ENCODE results near the gene MYO9B.
A peak's percentile ranks its signal among the peaks of the same experiment; 100 is the strongest.
"Not testable (repeated sequence)": the region's sequence is repeated elsewhere in the genome, so short reads cannot be mapped to it uniquely, and the experiment has no call there.

Gene MYO9B

DNA sequence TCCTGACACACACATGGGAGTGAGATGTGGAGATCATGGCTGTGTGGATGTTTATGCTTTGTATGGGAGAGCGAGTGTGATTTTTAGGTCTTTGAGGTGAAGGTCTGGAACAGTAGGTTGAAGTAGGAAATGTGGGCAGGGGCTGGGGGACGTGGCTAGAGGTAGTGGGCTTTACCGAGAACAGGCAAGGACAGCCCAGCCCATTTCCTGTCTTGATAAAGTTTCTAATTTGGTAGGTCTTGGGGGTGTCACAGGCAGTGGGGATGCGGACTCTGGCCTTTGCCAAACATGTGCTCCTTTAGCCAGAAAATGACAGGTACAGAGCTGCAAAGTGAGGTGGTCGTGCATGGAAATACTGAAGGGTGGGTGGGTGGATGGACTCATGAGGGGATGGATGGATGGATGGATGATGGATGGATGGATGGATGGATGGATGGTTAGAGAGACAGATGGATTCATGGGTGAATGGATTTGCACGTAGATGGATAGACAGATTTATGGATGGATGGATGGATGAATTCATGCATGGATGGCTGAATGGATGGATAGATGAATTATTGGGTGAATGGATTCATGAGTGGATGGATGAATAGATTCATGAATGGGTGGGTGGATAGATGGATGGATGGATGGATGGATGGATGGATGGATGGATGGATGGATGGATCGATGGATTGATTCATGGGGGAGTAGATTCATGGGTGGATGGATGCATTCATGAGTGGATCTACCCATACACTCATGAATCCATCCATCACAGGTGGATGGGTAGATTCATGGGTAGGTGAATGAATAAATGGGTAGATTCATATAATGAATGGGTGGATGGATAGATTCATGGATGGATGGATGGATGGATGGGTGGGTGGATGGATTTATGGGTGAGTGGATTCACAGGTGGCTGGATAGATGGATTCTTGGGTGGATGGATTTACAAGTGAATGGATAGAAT is 70.2 kb downstream of the MYO9B start:
- DNase-seq = no peak

DNA sequence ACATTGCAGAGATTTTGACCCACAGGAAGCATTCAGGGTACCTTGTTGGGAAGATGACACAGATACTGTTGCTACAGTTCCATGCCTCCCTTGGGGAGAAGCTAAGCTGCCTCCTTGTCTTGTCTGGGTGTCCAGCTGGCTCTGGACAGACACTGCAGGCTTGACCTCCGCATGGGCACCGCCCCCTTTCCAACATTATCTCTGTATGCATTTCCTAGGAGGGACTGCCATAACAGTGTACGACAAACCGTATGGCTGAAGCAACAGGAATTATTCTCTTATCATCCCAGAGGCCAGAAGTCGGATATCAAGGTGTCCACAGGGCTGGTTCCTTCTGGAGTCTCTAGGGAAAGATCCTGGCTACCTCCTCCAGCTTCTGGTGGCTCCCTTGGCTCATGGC is 72.6 kb downstream of the MYO9B start:
- no peak for DNase-seq

DNA sequence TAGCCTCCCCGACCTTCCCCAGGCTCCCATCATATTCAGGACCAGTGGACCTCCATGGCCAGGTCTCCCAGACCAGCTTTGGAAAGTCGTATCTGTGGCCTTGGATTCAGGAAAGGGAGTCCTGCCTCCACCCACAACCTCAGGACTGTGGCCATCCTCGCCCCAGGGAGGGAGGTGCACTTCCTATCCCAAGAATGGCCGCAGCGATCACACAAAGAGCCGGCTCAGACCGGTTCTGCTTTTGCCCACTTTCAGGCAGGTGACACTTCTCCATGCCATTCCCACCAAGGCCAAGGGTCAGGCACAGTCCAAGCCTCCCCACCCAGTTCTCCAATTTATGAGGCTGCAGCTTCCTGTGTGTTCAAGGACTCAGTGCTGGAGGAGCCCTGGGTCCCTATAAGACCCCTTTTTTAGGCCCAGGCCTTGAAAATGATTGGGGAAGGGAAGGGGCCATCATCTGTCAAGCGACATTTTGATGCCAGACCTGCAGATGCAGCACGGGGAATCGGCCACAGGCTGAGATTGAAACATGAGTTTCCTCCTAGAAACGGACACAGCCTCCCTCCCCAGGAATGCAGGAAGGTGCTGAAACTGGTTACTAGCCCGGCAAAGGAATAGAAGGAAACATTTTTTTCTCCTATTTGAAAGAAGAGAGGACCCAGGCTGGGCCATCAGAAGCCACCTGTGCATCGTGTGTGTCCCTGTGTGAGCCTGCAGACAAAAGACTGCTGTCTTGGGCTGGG is 74.0 kb downstream of the MYO9B start:
- DNase-seq = peak in 2 of 14 donors; percentile 2 to 9

DNA sequence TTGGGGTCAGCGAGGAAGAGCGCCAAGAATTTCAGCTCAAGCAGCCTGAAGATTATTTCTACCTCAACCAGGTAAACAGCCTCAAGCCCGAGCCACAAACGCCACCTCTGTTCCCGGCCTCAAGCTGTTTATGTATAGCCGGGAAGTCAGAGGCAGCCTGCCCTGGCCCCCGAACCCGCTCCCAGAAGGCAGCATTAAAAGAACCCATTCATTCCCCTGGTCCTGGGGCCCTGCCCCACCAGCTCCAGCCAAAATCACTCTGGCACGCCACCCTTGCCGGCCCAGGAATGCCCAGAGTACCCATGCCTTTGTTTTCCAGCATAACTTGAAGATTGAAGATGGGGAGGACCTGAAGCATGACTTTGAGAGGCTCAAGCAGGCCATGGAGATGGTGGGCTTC is 78.4 kb downstream of the MYO9B start:
- no peak for DNase-seq

DNA sequence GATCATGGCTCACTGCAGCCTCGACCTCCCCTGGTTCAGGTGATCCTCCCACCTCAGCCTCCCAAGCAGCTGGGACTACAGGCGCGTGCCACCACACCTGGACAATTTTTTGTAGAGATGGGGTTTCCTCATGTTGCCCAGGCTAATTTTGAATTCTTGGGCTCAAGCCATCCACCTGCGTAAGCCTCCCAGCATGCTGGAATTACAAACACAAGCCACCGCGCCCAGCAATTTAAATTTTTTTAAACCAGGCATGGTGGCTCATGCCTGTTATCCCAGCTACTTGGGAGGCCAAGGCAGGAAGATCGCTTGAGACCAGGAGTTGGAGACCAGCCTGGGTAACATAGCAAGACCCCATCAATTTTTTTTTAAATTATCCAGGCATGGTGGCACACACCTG is 79.7 kb downstream of the MYO9B start:
- DNase-seq = no peak

DNA sequence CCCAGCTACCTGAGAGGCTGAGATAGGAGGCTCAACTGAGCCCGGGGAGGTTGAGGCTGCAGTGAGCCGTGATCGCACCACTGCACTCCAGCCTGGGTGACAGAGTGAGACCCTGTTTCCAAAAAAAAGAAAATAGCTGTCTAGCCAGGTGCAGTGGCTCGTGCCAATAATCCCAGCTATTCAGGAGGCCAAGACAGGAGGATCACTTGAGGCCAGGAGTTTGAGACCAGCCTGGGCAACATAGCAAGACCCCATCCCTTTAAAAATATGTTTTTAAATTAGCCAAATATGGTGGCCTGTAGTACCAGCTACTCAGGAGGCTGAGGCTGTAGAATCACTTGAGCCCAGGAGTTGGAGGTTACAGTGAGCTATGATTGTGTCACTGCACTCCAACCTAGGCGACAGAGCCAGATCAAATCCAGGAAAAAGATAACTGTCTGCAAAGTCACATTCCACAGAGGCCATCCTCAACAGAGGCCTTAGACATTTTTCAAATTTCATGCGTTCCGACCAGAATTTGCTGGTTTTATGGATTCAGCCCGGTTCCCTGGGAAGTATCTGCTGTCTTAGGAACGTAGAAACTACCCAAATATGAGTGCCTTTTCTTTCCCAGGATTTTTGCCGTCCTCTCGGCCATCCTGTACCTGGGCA is 80.8 kb downstream of the MYO9B start:
- DNase-seq = no peak

DNA sequence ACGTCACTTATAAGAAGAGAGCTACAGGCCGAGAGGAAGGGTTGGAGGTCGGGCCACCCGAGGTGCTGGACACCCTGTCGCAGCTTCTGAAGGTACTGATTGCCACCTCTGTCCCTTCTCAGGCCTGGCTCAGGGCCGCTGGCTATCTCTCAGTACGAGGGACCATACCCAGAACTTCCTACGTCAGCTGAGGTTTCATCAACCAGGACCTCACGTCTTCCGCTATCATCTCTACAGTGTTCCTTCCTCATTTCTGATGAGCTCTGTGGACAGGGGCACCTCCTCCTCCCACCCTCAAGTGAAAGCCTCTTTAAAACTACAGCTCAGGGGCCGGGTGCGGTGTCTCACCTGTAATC is 81.3 kb downstream of the MYO9B start:
- DNase-seq = peak in 4 of 14 donors; percentile 2 to 13 (median 7)

DNA sequence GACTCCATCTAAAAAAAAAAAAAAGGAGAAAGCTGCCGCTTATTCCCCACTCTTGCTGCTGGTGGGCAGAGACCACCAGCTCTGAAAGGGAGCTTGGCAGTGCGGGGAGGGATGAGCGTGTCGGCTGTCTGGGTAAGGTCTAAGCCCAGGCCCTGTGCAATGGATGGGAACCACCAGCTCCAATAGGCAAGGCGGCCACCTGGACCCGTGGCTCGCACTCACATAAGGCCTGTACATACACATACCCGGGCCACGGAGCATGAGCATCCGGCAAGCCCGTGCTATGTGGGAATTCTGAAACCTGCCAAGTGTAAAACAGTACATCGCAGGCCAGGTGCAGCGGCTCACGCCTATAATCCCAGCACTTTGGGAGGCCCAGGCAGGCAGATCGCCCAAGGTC is 83.0 kb downstream of the MYO9B start:
- no peak for DNase-seq

DNA sequence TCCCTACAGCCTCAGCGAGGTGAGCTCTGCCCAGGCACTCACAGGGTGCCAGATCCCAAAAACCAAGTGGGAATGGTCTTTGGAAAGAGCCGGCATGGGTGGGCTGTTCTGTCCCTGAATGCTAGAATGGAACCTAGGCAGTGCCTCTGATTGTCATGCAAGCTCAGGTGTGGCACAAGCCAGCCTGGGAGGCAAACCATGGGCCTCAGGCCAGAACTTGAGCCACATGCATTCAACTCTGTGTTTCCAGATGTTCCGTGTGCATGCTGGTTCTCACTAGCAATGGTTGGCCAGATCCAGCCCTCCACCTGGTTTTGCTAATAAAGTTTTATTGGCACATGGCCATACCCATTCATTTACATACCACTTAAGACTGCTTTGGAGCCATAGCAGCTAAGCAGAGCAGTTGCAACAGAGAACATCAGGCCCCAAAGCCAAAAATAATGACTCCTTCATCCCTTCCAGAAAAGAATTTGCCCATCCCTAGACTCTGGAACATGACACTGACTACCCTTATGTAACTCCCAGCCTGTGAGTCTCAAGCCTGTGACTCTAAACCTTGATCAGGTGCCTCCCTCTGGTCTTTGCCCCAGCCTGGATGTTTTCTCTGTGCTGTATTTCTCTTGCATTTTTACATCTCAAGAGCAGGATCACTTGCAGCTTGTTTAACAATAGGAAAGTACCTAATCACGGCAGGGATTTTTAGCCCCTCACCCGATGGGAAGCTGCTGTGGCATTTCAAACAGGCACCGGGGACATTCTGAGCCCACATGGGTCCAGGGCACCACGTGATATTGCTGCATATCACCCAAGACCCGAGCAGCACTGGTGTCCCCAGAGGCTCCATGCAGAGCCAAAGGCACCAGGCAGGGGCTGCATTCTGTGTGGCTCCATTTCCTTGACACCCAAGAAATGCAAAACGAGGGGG is 84.2 kb downstream of the MYO9B start:
- no peak for DNase-seq

DNA sequence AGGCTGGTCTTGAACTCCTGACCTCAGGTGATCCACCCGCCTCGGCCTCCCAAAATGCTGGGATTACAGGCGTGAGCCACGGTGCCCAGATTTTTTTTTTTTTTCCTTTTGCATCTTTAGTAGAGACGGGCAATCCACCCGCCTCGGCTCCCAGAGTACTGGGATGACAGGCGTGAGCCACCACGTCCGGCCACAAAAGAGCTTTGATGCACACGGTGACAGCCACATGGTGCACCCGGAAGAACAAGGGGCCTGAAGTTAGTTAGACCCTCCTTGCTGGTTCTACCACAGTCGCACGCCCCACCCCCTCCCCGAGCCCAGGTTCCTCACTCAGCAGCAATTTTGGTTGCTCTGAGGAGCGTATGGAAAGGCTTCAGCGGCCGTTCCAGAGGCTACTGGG is 85.3 kb downstream of the MYO9B start:
- DNase-seq = no peak

DNA sequence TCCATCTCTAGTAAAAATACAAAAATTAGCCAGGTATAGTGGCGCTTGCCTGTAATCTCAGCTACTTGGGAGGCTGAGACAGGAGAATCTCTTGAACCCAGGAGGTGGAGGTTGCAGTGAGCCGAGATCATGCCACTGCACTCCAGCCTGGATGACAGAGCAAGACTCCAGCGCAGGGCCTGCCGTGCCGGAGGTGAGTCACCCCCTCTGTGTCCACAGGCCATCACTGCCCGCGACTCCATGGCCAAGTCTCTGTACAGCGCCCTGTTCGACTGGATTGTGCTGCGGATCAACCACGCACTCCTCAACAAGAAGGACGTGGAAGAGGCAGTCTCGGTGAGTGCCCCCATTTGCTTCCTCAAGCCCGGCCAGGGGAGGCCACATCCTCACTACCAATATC is 86.6 kb downstream of the MYO9B start:
- not testable (repeated sequence) for DNase-seq

DNA sequence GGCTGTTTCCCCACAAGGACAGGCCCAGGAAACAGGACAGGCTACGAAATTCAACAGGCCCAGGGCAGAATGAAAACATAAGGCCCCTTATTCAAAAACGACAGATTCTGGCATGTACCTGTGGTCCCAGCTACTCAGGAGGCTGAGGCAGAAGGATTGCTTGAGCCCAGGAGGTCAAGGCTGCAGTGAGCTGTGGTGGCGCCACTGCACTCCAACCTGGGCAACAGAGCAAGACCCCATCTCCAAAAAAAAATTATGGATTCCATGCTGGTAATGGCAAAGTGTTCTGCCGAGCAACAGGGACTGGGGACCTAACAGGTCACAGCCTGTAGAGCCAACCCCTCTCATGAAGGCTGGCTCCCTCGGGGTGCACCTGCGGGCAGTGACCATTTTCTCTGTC is 87.0 kb downstream of the MYO9B start:
- no peak for DNase-seq

DNA sequence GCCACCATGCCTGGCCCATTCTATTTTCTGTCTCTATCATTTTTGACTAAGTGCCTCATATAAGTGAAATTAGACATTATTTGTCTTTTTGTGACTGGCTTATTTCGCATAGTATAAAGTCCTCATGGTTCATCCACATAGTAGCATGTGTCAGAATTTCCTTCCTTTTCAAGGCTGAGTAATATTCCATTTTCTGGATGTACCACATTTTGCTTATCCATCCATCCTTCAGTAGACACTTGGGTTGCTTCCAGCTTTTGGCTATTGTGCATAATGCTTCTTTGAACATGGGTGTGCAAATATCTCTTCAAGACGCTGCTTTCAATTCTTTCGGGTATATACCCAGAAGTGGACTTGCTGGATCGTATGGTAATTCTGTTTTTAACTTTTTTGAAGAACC is 88.1 kb downstream of the MYO9B start:
- no peak for DNase-seq

DNA sequence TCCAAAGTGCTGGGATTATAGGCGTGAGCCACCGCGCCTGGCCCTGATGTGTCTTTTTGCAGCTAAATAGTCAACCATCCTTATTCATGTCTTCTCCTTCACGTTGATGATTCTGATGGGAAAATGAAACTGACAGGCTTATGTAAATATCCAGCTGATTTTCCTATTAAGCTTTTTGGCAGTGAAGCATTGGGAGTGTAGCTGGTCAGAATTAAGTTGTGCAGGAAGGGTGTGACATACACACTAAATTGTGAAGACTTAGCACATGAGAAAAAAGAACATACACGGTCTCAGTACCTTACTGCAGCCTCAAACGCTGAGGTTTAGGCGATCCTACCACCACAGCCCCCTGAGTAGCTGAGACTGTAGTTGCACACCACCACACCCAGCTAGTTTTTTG is 89.1 kb downstream of the MYO9B start:
- DNase-seq = no peak

DNA sequence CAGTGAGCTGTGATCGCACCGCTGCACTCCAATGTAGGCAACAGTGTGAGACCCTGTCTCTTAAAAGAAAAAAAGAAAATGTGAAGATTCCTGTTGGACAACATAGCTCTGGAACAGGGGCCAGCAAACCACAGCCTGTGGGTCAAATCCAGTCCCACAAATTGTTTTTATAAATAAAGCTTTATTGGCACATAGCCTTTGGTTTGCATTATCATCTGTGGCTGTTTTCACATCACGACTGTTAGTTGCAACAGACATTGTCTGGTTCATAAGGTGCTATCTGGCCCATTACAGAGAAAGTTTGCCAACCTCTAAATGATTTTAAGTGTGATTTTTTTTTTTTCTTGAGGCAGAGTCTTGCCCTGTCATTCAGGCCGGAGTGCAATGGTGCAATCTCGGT is 90.1 kb downstream of the MYO9B start:
- no peak for DNase-seq

DNA sequence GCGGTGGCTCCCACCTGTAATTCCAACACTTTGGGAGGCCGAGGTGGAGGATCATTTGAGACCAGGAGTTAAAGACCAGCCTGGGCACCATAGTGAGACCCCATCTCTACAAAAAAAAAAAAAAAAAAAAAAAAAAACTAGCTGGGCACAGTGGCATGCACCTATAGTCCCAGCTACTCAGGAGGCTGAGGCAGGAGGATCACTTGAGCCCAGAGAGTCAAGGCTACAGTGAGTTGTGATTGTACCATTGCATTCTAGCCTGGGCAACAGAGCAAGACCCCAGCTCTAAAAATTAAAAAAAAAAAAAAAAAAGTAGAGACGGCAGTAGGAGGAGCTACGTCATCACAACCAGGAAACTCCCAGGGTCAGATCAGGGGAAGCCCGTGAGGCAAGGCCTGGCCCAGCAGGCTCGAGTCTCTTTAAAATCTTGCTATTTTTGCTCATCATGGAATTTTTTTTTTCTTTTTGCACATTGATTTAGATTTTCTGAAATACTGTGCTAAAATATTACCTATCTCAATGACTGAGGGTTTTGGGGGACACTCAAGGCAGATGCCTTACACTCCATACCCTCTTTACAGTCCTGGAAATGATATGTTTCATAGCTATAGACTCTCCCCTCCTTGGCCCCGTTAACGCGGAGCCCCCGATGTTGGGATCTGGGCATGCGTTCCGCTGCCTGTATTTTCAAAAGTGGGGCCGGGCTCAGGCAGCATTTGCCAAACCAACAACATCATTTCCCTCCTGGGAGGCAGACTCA is 95.1 kb downstream of the MYO9B start:
- DNase-seq = no peak

DNA sequence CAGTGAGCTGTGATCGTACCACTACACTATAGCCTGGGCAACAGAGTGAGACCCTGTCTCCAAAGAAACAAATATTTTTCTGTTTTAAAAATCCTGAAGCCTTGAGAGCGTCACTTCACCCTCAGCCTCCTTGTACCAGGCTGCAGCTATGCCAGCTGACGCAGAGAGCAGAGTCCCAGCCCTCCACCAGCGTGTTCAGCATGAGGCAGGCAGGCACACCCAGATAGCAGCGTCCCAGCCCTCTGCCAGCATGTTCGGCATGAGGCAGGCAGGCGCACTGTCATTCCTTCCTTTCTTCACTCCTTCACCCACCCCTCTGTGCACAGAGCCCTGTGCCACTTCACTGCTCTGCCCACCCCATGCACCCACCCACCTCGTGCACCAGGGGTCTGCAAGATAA is 96.3 kb downstream of the MYO9B start:
- DNase-seq = no peak

DNA sequence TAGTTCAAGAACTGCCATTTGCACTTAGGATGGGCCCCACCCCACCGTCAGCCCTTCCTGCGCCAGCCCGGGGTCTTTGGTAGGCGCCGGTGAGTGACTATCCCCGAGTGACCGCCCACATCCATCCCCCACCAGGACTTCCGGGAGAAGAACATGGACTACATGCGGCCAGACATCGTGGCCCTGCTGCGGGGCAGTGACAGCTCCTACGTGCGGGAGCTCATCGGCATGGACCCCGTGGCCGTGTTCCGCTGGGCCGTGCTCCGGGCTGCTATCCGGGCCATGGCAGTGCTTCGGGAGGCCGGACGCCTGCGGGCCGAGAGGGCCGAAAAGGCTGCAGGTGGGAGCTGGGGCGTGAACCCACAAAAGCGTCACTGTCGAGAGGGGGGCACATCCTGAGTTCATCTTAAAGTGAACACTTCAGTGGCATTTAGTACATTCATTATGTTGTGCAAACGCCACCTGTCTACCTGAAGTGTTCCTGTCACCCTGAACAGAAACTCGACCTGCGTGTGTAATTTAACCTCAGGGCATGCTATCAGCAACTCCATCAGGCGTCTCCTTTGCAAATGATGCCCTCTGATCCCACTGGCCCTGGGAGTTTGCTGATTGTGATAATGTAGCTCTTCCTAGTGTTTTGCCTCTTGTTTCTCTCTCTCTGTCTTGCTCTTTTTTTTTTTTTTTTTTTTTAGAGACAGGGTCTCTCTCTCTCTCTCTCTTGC is 97.2 kb downstream of the MYO9B start:
- DNase-seq = no peak

DNA sequence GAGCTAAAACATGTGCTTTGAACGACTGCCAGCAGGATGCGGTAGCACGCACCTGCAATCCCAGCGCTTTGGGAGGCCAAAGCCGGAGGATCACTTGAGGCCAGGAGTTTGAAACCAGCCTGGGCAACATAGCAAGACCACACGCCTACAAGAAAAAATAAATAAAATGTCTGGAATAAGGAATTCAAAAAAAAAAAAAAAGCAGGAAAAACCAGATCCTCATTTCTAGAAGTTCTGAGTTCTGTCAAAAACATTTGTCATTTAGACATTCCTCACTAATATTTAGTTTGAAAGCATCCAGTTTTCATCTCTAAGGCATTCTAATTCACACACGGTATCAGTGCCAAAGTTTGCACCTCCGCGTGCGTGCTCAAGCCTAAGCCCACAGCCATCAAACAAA is 102.7 kb downstream of the MYO9B start:
- no peak for DNase-seq

DNA sequence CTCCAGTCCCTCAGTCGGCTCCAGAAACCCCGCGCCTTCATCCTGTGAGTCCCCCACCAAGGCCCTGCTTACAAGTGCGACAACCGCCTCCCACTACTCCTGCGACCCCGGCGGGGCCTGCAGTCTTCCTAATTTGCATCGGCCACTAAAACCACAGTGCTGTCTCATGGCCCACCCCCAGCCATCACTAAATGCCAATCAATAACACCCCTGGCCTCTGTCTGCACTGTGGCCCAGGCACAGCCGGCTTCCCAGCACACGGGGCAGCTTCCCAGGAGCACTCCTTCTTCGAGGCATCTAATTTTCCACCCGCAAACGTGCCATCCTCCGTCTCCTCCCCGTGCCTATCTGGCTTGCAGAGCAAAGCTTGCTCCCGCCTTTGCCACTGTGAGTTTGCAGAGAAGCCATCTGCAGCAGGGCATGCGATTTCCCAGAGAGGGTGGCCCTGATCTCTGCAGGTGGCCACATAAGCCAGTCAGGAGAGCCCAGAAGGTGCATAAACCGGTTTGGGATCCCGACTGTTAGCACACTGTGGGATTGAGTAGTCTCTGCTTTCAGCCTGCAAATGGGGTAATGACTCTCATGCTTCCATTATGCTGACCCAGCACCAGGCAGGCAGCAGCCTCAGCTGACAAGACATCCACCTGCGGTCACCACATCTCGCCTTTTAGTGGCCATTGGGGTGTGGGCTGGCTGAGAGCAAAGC is 105.6 kb downstream of the MYO9B start:
- no peak for DNase-seq

Measured in C1 segment of cervical spinal cord (tissue), 14 donors.